IPS DF 6.9 (cell line): ENCODE results near the gene CLTC.

Experiments used
- DNase-seq: peaks from one replicate; pipeline ENCODE4 v3.0.0-alpha.2; 2013; ENCODE audit warnings: low read depth, low spot score
- H3K27ac ChIP-seq: one replicate; pipeline ENCODE4 v1.5.1; 2013; ENCODE audit warnings: low read length, control low read depth
- H3K27me3 ChIP-seq: 2 replicates; pipeline ENCODE4 v1.6.1; 2013; ENCODE audit warnings: mild to moderate bottlenecking, low read length; ENCODE audit not compliant: control insufficient read depth, insufficient read depth
- H3K36me3 ChIP-seq: 2 replicates; pipeline ENCODE4 v1.6.1; 2013; ENCODE audit warnings: low read length; ENCODE audit not compliant: control insufficient read depth, insufficient read depth
- H3K4me1 ChIP-seq: 2 replicates; pipeline ENCODE4 v1.6.1; 2013; ENCODE audit warnings: low read length; ENCODE audit not compliant: control insufficient read depth, insufficient read depth
- H3K4me3 ChIP-seq: 2 replicates; pipeline ENCODE4 v1.5.1; 2013; ENCODE audit warnings: mild to moderate bottlenecking, low read length
- H3K9me3 ChIP-seq: 2 replicates; pipeline ENCODE4 v1.6.1; 2013; ENCODE audit warnings: low read length, inconsistent platforms; ENCODE audit not compliant: control insufficient read depth, insufficient read depth
- WGBS: extraction: QIAGEN DNeasy Blood & Tissue Kit; methylation state at CpG from one replicate; pipeline ENCODE4 v1.1.7; 2013; ENCODE audit warnings: mixed read lengths, missing lambda C conversion rate; ENCODE audit not compliant: insufficient read length, insufficient coverage; 5-methylcytosine and 5-hydroxymethylcytosine counted together

The CLTC gene

DNA sequence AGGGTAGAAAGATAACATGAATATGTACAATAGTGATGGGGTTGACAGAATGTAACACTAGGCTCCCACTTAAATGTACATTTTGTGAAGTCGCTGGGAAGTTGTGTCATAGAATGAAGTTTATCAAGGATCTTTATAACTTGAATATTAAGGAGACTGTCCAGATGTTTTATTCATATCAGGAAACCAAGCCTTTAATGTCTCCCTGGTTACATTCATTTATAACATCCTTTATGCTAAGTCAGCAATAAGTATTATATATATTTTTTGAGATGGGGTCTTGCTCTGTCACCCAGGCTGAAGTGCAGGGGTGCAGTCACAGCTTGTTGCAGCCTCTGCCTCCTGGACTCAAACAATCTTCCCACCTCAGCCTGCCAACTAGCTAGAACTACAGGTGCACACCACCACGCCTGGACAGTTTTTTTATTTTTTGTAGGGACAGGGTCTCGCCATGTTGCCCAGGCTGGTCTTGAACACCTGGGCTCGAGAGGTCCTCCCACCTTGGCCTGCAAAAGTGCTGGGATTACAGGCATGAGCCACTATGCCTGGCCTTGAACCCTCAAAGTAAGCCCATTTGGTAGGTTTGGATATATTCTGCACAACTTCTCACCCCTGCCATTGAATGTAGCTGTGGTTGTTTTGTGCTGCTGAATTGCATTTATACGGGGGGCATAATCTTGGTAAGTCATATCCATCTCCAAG is 14.1 kb downstream of the CLTC start:
- no CpG with 5 or more reads among the region's 5 CpGs for WGBS
- no peaks in the 10 kb centered on the region for H3K27me3 ChIP-seq
- DNase-seq, result no peak
- H3K27ac ChIP-seq, result no peak overlapping the region
- H3K4me3 ChIP-seq, result no peak overlapping the region
- no peaks in the 10 kb centered on the region for H3K9me3 ChIP-seq
- H3K36me3 ChIP-seq, result no peaks in the 10 kb centered on the region
- no peaks in the 10 kb centered on the region; the same call in 1 of the 2 replicates for H3K4me1 ChIP-seq

DNA sequence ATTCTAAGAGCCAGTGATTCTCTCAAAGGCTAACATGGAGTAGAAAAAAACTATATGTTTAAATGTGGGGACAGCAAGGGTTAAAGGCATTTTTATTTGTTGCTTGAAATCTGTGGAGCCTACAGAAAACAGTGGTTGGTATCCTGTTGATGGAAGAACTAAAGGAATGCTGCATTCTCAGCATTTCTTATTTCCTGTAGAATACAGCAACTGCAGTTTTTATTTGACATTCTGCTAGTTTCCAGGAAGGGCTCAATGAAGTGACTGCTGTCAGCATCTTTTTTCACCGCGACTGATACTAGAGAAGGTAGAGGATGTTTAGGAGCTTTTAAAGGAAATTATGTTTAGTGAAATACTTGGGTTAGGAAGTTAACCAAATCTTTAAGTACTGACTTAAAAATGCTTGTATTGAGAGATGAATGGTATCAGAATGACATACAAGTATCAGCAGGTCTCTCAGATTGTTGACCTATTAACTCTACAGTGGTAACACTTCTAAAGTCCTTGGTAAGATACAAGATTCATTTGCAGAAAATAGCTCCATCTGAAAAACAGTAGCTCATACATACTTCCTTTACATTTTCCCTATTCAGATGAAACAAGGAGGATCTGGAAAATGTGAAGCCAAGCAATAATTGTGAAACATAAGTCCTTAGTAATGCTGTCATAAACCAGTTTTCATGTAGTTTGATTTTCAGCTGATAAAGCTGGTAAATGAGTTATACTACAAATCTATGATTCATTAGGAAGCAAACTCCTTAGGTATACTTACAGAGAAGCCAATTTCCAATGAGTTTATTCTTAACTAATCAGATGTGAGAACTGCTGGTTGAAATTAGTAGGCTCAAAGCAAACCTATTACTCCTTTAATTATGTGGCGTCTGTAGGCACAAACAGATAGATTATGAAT is 15.2 kb downstream of the CLTC start:
- no peak for DNase-seq
- Histone ChIP-seq H3K27me3 (no peaks in the 10 kb centered on the region), H3K4me3 (no peak overlapping the region), H3K4me1 (no peaks in the 10 kb centered on the region; the same call in 1 of the 2 replicates), H3K27ac (no peak overlapping the region), H3K9me3 (no peaks in the 10 kb centered on the region), H3K36me3 (no peaks in the 10 kb centered on the region)
- no CpG with 5 or more reads among the region's 3 CpGs for whole genome bisulfite sequencing

DNA sequence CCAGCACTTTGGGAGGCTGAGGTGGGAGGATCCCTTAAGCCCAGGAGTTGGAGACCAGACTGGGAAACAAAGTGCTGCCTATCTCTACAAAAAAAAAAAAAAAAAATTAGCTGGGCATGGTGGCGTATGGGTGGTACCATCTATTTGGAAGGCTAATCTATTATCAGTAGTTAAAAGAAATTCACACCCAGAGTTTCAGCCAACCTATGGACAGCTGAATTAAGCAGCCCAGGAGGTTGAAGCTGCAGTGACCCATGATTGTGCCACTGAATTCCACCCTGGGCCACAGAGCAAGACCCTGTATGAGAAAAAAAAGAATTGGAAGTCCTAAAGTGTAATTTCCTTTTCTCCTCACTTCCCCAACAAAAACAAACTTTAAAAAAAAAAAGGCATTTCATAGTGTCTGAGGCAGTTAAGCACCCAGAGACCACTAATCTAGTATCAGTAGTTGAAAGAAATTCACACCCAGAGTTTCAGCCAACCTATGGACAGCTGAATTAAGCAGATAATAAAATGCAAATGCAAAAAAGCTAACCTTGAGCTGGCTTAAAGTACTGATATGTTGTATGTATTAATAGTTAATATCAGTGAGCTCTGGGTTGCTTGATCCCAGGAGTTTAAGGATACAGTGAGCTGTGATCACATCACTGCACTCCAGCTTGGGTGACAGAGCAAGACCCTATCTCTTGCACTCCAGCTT is 18.1 kb downstream of the CLTC start:
- no peak for DNase-seq
- Histone ChIP-seq H3K27ac (no peak overlapping the region), H3K4me3 (no peak overlapping the region), H3K27me3 (no peaks in the 10 kb centered on the region), H3K4me1 (no peaks in the 10 kb centered on the region; the same call in 1 of the 2 replicates), H3K9me3 (no peaks in the 10 kb centered on the region), H3K36me3 (no peaks in the 10 kb centered on the region)
- WGBS, result no CpG with 5 or more reads among the region's 1 CpG

DNA sequence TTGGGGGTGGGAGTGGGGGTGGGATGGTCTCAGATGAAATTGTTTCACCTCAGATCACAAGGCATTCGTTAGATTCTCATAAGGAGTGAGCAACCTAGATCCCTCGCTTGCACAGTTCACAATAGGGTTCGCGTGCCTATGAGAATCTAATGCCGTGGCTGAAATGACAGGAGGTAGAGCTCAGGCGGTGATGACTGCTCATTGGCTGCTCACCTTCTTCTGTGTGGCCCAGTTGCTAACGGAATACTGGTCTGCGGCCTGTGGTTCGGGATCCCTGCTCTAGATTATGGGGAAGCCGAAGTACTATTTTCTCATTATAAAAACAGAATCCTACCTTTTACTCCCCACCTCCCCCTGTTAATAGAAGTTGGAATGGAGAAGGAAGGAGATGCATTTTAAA is 18.9 kb downstream of the CLTC start:
- no peak for DNase-seq
- no CpG with 5 or more reads among the region's 10 CpGs for WGBS
- Histone ChIP-seq H3K27me3 (no peaks in the 10 kb centered on the region), H3K4me3 (no peak overlapping the region), H3K36me3 (no peaks in the 10 kb centered on the region), H3K9me3 (no peaks in the 10 kb centered on the region), H3K4me1 (no peaks in the 10 kb centered on the region; the same call in 1 of the 2 replicates), H3K27ac (no peak overlapping the region)

DNA sequence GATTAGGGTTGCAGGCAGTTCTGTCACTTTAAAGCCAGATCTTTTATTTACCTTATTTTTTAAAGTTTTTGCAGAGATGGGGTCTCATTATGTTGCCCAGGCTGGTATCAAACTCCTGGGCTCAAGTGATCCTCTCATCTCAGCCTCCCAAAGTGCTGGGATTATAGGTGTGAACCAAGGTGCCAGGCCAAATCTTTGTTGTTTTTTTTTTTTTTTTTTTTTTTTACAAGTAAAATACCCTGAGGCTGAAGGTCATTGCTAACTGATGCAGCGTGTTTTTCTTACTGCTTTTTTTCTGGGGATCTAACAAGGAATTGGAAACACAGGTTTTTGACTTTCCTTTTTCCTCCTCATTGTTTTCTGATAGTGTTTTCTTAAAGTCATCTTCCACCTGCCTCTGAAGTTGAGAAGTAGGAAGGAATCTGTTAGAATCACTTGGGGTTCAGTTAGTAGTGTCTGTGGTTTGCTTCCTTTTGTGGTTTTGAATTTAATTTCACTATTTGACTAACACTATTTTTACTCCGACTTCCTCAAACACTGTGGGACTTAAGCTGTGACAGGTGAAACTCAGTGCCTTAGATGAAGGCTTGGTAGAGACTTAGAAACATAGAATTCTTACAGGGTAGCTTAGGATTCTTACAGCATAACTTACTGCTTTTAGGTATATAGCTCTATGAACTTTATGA is 22.2 kb downstream of the CLTC start:
- no peak overlapping the region for H3K27ac ChIP-seq
- DNase-seq, result no peak
- no peaks in the 10 kb centered on the region for H3K27me3 ChIP-seq
- H3K36me3 ChIP-seq, result no peaks in the 10 kb centered on the region; the same call in 1 of the 2 replicates
- H3K9me3 ChIP-seq, result no peaks in the 10 kb centered on the region
- WGBS, result no CpG with 5 or more reads among the region's 2 CpGs
- no peak overlapping the region for H3K4me3 ChIP-seq
- no peaks in the 10 kb centered on the region for H3K4me1 ChIP-seq

DNA sequence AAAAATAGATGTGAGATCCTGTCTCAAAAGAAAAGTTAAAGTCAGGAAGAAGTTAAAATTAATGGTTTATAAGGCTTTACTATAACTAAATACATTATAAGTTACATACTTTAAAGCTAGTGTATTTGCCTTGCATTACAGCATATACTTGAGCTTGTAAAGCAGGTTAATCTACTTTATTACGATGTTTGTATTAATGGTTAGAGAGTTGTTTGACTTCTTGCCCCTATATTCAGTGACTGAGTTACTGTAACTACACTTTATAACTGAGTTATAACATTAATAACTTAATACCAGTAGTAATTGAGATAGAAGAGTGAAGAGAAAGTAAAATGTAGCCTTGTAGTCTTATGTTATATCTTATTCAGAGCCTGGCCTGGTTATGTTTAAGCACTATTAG is 22.9 kb downstream of the CLTC start:
- peaks cover 2% of the 10 kb centered on the region; the same call in 1 of the 2 replicates for H3K36me3 ChIP-seq
- no peaks in the 10 kb centered on the region for H3K9me3 ChIP-seq
- no CpG with 5 or more reads among the region's 1 CpG for WGBS
- no peak overlapping the region for H3K27ac ChIP-seq
- H3K4me3 ChIP-seq, result no peak overlapping the region
- H3K4me1 ChIP-seq, result no peaks in the 10 kb centered on the region
- H3K27me3 ChIP-seq, result no peaks in the 10 kb centered on the region
- no peak for DNase-seq

DNA sequence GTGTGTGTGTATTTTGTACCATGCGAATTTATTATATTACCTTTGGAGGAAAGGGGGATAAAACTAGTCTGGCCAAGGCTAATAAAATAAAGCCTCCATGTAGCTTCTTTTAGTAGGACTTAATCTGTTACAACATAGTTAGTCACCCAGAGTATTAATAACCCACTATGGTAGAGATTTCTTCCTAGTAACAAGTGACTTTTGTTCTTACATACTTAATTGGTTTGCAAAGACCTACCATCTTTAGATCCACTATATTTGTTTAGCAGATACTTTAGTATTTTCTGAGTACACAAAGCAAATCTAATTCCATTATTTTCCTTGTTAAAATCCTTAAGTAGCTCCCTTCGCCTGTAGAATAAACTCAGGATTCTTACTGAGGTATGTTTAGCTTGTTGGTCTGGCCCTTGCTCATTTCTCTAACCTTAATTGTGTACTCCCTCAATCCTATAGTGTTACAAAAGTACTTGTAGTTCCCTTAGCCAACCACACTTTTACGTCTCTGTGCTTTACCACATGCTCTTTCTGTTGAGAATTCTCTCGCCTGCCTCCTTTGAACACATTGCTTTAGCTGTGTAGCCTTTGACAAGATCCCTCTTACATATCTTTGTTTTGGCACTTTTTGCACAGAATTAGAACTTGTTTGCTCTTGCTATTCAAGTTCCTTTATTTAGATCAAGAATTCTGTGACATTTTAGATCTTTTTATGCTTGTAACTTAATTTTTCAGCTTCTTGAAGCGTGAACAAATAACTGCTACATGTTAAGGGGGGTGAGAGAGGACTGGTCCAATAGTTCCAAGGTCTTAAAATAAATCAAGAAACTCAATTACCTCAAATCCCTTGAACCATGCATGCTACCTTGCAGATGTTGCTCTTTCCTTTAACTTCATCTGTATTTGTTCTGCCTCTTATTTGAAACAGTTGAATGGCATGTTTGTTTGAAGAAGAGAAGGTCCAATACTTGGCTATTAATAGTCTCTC is 23.8 kb downstream of the CLTC start:
- DNase-seq, result no peak
- no peak overlapping the region for H3K27ac ChIP-seq
- H3K27me3 ChIP-seq, result no peaks in the 10 kb centered on the region
- no CpG with 5 or more reads among the region's 5 CpGs for WGBS
- no peaks in the 10 kb centered on the region for H3K9me3 ChIP-seq
- no peak overlapping the region for H3K4me3 ChIP-seq
- H3K4me1 ChIP-seq, result no peaks in the 10 kb centered on the region
- peaks cover 2% of the 10 kb centered on the region; the same call in 1 of the 2 replicates for H3K36me3 ChIP-seq

DNA sequence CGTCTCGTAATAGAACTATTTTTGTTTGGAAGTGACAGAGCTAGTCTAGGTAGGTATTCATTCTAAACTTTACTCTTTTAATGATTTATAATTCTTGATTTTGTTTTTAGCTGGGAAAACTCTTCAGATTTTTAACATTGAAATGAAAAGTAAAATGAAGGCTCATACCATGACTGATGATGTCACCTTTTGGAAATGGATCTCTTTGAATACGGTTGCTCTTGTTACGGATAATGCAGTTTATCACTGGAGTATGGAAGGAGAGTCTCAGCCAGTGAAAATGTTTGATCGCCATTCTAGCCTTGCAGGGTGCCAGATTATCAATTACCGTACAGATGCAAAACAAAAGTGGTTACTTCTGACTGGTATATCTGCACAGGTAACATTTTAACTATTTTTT is 27.6 kb downstream of the CLTC start:
- Histone ChIP-seq H3K36me3 (peaks cover 7% of the 10 kb centered on the region; the same call in 1 of the 2 replicates), H3K9me3 (no peaks in the 10 kb centered on the region), H3K27me3 (no peaks in the 10 kb centered on the region), H3K4me3 (no peak overlapping the region), H3K27ac (no peak overlapping the region), H3K4me1 (no peaks in the 10 kb centered on the region)
- DNase-seq, result no peak
- no CpG with 5 or more reads among the region's 6 CpGs for WGBS

DNA sequence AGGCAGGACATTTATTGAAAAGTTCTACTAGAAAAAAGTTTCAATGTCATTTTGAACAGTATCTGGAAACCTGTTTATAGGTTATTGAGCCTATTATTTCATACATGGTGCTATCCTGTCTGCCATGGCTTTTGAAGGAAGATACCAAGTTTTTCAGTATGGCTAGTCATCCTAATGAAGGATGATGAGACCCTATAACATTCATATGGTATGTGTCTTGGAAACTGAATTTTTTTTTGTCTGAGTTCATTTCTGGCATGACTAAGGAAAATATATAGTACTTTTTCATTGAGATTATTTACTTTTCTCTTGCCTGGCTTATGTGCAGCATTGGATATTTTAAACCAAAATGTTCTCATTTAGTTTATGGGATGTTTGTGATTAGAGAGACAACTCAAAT is 30.2 kb downstream of the CLTC start:
- H3K36me3 ChIP-seq, result peaks cover 9% of the 10 kb centered on the region; the same call in 1 of the 2 replicates

More for the DNA sequence above, 30.2 kb downstream of the CLTC start:
- DNase-seq, result no peak
- Histone ChIP-seq H3K4me1 (no peaks in the 10 kb centered on the region), H3K4me3 (no peak overlapping the region), H3K9me3 (no peaks in the 10 kb centered on the region), H3K27me3 (no peaks in the 10 kb centered on the region), H3K27ac (no peak overlapping the region)
